HL-60/S4 (cell line): Measurements from ENCODE around the gene ZNF425.
"Not testable (repeated sequence)": the region's sequence is repeated elsewhere in the genome, so short reads cannot be mapped to it uniquely, and the experiment has no call there.

Experiments used
- in situ Hi-C: fragments of 300-500 bp; cut with MboI; formaldehyde crosslinking; loops from 2 replicates; pipeline ENCODE4 v1.14.3; 2022; ENCODE audit warnings: low sequenced_read_pairs

Gene ZNF425

GRCh38 chr7:149125863-149126661, at the start of gene ZNF425:
Gene ZNF425 (minus strand): TSS chr7:149126324. CDS start chr7:149126213, 111 bp downstream.
- in situ Hi-C loops: no loop called here

- in situ Hi-C loops: no loop called here
Observed at GRCh38 chr7:149175150-149175549, 49.0 kb upstream of the ZNF425 start.

- in situ Hi-C loops: no loop called here
Observed at GRCh38 chr7:149172534-149172920, 46.4 kb upstream of the ZNF425 start.

GRCh38 chr7:149171892-149172533, 45.9 kb upstream of the ZNF425 start:
- in situ Hi-C loops: no loop called here

GRCh38 chr7:149166630-149167352, 40.7 kb upstream of the ZNF425 start:
- in situ Hi-C loops: no loop called here

- in situ Hi-C loops: no loop called here
Observed at GRCh38 chr7:149166142-149166541, 40.0 kb upstream of the ZNF425 start.

GRCh38 chr7:149161241-149161848, 35.2 kb upstream of the ZNF425 start:
- in situ Hi-C loops: no loop called here

- in situ Hi-C loops: no loop called here
Observed at GRCh38 chr7:149156898-149157297, 30.8 kb upstream of the ZNF425 start.

- in situ Hi-C loops: no loop called here
Observed at GRCh38 chr7:149154056-149154455, 27.9 kb upstream of the ZNF425 start.

- in situ Hi-C loops: no loop called here
Observed at GRCh38 chr7:149153346-149153745, 27.2 kb upstream of the ZNF425 start.

GRCh38 chr7:149150981-149151380, 24.9 kb upstream of the ZNF425 start:
- in situ Hi-C loops: no loop called here

- in situ Hi-C loops: no loop called here
Observed at GRCh38 chr7:149147752-149148653, 21.9 kb upstream of the ZNF425 start.

- in situ Hi-C loops: no loop called here
Observed at GRCh38 chr7:149147072-149147751, 21.1 kb upstream of the ZNF425 start, which contains the start of gene ZNF398. Gene ZNF398 (plus strand): TSS chr7:149147453. CDS start chr7:149147743, 290 bp downstream.

GRCh38 chr7:149145031-149145845, 19.1 kb upstream of the ZNF425 start:
- in situ Hi-C loops: no loop called here

GRCh38 chr7:149144436-149144922, 18.4 kb upstream of the ZNF425 start:
- in situ Hi-C loops: not testable (repeated sequence)

- in situ Hi-C loops: no loop called here
Observed at GRCh38 chr7:149141893-149142292, 15.8 kb upstream of the ZNF425 start.

GRCh38 chr7:149140831-149141230, 14.7 kb upstream of the ZNF425 start:
- in situ Hi-C loops: no loop called here

GRCh38 chr7:149136118-149136517, 10.0 kb upstream of the ZNF425 start:
- in situ Hi-C loops: no loop called here
